Measurements from ENCODE around the gene COL4A3.

GRCh38 chr2:227153307-227153706 is 11.1 kb upstream of the COL4A3 start:
- no peak for TF ChIP-seq CTCF (IDR thresholded peaks at IDR 0.05; ENCODE audit: insufficient read depth, low read depth, low read length)
- no peak for TF ChIP-seq EZH2 (IDR thresholded peaks at IDR 0.05; ENCODE audit: insufficient read depth, low read length)
